ENCODE data around the gene FHIP1A.
"Not testable (repeated sequence)": the region's sequence is repeated elsewhere in the genome, so short reads cannot be mapped to it uniquely, and the experiment has no call there.

Gene FHIP1A

GRCh38 chr4:151408630-151409469, at the start of gene FHIP1A:
Gene FHIP1A, plus strand, starts transcription at chr4:151409176. Its CDS starts 157,084 bp downstream, at chr4:151566260.
- no peak for DNase-seq

GRCh38 chr4:151359576-151359975, 49.4 kb upstream of the FHIP1A start:
- DNase-seq: no peak

GRCh38 chr4:151361126-151361525, 47.9 kb upstream of the FHIP1A start:
- DNase-seq: no peak

- no peak for DNase-seq
Observed at GRCh38 chr4:151361966-151362365, 47.0 kb upstream of the FHIP1A start.

- no peak for DNase-seq
Observed at GRCh38 chr4:151362404-151363164, 46.4 kb upstream of the FHIP1A start.

GRCh38 chr4:151376540-151376939, 32.4 kb upstream of the FHIP1A start:
- DNase-seq: no peak

GRCh38 chr4:151389311-151389710, 19.7 kb upstream of the FHIP1A start:
- no peak for DNase-seq

- DNase-seq: not testable (repeated sequence)
Observed at GRCh38 chr4:151389799-151390198, 19.2 kb upstream of the FHIP1A start.

GRCh38 chr4:151395873-151396272, 13.1 kb upstream of the FHIP1A start:
- DNase-seq: no peak

GRCh38 chr4:151400343-151400742, 8.6 kb upstream of the FHIP1A start:
- no peak for DNase-seq

GRCh38 chr4:151401739-151402138, 7.2 kb upstream of the FHIP1A start:
- DNase-seq: no peak

GRCh38 chr4:151402145-151402865, 6.7 kb upstream of the FHIP1A start:
- DNase-seq: no peak

- DNase-seq: peak; percentile 25
Observed at GRCh38 chr4:151403656-151404055, 5.3 kb upstream of the FHIP1A start.

GRCh38 chr4:151404802-151405201, 4.2 kb upstream of the FHIP1A start:
- DNase-seq: not testable (repeated sequence)

- no peak for DNase-seq
Observed at GRCh38 chr4:151407018-151407417, 2.0 kb upstream of the FHIP1A start.

GRCh38 chr4:151407466-151408379, 1.3 kb upstream of the FHIP1A start:
- DNase-seq: peak; percentile 51

GRCh38 chr4:151408380-151408629, 671 bp upstream of the FHIP1A start:
- no peak for DNase-seq

GRCh38 chr4:151409470-151410313, 716 bp downstream of the FHIP1A start:
- no peak for DNase-seq

GRCh38 chr4:151415978-151416377, 7.0 kb downstream of the FHIP1A start:
- DNase-seq: no peak

GRCh38 chr4:151417164-151417571, 8.2 kb downstream of the FHIP1A start:
- no peak for DNase-seq

- no peak for DNase-seq
Observed at GRCh38 chr4:151417766-151418376, 8.9 kb downstream of the FHIP1A start.
